ENCODE data around the gene YPEL5. TPM values are rescaled to one million over a fixed set of nuclear protein-coding genes. Genes with fewer than 3 reads are reported as not detected.

YPEL5 gene
- total and polyA plus RNA-seq, 2 donors from 2014 or later, result 102 to 109 TPM

- intact Hi-C loops (cut with DNase I), result no loop called here
- Histone ChIP-seq H3K36me3 (ENCODE audit: control insufficient read depth in 2 of 3, insufficient read depth in 3 of 3, low read length in 3 of 3) (peaks cover 4 to 8% (median 6%) of the 10 kb centered on the region in 3 donors), H3K4me1 (ENCODE audit: control insufficient read depth in 2 of 3, insufficient read depth in 2 of 3, low read depth in 1 of 3, low read length in 3 of 3) (peaks cover 3 to 36% (median 17%) of the 10 kb centered on the region in 3 donors), H3K9ac (ENCODE audit: low read length in 3 of 3) (no peak overlapping the region), H3K27ac (ENCODE audit: low read depth in 2 of 2, low read length in 2 of 2) (no peak overlapping the region), H3K9me3 (ENCODE audit: control insufficient read depth in 2 of 3, insufficient read depth in 1 of 3, low read length in 3 of 3) (no peaks in the 10 kb centered on the region), H3K27me3 (ENCODE audit: control insufficient read depth, insufficient read depth, low read length) (no peaks in the 10 kb centered on the region), H3K4me3 (ENCODE audit: low read length in 3 of 3) (no peak overlapping the region)
- no peak for DNase-seq
- TF ChIP-seq CTCF (IDR thresholded peaks at IDR 0.05; ENCODE audit: borderline replicate concordance, extremely low read depth, insufficient read depth), result no peak
- no peak for FAIRE-seq
These were observed 5.6 kb downstream of the YPEL5 start for GRCh38 chr2:30152385-30152784.

- no peak for DNase-seq
- intact Hi-C loops (cut with DNase I), result no loop called here
- no peak overlapping the region for H3K4me3 ChIP-seq (ENCODE audit: low read length in 3 of 3)
- H3K27me3 ChIP-seq (ENCODE audit: control insufficient read depth, insufficient read depth, low read length), result no peaks in the 10 kb centered on the region
- H3K9ac ChIP-seq (ENCODE audit: low read length in 3 of 3), result no peak overlapping the region
- no peak for TF ChIP-seq CTCF (IDR thresholded peaks at IDR 0.05; ENCODE audit: borderline replicate concordance, extremely low read depth, insufficient read depth)
- FAIRE-seq, result no peak
- no peak overlapping the region for H3K27ac ChIP-seq (ENCODE audit: low read depth in 2 of 2, low read length in 2 of 2)
- peaks cover 0 to 29% (median 8%) of the 10 kb centered on the region in 3 donors for H3K4me1 ChIP-seq (ENCODE audit: control insufficient read depth in 2 of 3, insufficient read depth in 2 of 3, low read depth in 1 of 3, low read length in 3 of 3)
- no peaks in the 10 kb centered on the region for H3K9me3 ChIP-seq (ENCODE audit: control insufficient read depth in 2 of 3, insufficient read depth in 1 of 3, low read length in 3 of 3)
- H3K36me3 ChIP-seq (ENCODE audit: control insufficient read depth in 2 of 3, insufficient read depth in 3 of 3, low read length in 3 of 3), result peaks cover 7 to 30% (median 29%) of the 10 kb centered on the region in 3 donors
These were observed 8.4 kb downstream of the YPEL5 start for GRCh38 chr2:30155202-30155601.

- intact Hi-C loops (cut with DNase I), result no loop called here
- Histone ChIP-seq H3K27ac (ENCODE audit: low read depth in 2 of 2, low read length in 2 of 2) (no peak overlapping the region), H3K27me3 (ENCODE audit: control insufficient read depth, insufficient read depth, low read length) (no peaks in the 10 kb centered on the region), H3K4me3 (ENCODE audit: low read length in 3 of 3) (no peak overlapping the region), H3K4me1 (ENCODE audit: control insufficient read depth in 2 of 3, insufficient read depth in 2 of 3, low read depth in 1 of 3, low read length in 3 of 3) (peaks cover 0 to 27% (median 5%) of the 10 kb centered on the region in 3 donors), H3K9ac (ENCODE audit: low read length in 3 of 3) (no peak overlapping the region), H3K9me3 (ENCODE audit: control insufficient read depth in 2 of 3, insufficient read depth in 1 of 3, low read length in 3 of 3) (no peaks in the 10 kb centered on the region), H3K36me3 (ENCODE audit: control insufficient read depth in 2 of 3, insufficient read depth in 3 of 3, low read length in 3 of 3) (peaks cover 7 to 34% (median 31%) of the 10 kb centered on the region in 3 donors)
- FAIRE-seq (no peak), DNase-seq (no peak)
- TF ChIP-seq CTCF (IDR thresholded peaks at IDR 0.05; ENCODE audit: borderline replicate concordance, extremely low read depth, insufficient read depth), result no peak
These were observed 9.3 kb downstream of the YPEL5 start for GRCh38 chr2:30155889-30156658.

Data from kidney (tissue), 14 donors.